ENCODE measurements around the gene PTPRS.
"Not testable (repeated sequence)": the region's sequence is repeated elsewhere in the genome, so short reads cannot be mapped to it uniquely, and the experiment has no call there.

Gene PTPRS

DNA sequence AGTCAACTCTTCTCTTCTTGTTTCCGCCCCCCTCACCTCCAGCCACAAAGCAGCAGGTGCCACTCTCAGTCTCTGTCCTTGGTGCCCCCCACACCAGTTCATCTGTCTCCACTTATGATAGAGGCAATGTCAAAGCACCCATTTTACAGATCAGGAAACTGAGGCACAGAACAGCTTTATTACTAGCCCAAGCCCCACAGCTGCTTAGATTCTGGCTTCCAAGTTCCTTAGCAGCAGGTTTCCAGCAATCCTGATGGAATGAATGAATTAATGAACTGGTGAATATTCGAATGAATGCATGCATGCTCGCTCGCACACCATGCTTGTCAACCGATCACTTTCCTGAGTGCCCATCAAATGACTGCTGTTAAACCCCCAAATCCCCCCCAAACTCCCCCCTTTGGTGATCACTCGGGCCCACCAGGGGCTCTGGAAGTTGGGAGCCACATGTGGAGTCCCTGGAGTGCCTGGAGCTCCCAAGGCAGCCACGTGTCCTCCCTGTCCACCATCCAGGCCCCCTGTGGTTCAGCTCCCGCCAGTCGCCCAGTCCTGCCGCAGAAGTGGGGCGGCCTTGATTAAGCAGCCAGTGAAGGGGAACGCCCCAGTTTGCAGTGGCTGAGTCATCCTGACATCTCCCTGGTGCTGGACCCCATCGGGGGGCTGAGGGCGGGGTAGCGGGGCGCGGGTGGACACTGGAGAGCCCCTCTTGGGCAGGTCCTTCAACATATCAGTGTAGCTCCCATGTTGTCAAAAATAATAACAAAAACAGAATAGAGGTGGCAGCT is 6.8 kb downstream of the PTPRS start:
- no peak for DNase-seq (ENCODE audit: low read depth in 2 of 2)

DNA sequence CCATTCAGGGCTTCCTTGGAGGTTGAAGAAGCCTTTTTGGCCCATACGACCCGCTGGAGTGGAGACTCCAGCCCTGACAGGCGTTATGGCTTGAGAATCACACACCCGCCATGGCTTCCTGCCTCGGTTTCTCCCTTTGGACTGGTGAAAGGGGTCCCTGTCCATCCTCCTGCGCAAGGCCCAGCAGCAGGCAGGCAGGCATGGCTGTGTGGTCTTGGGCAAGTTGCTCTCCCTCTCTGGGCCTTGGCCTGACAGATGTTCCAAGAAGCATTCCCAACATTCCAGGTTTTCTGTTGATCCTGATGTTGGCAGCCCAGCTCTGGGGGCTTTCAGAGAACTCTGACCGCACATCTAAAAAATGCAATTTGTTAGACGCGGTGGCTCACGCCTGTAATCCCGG is 8.1 kb downstream of the PTPRS start:
- DNase-seq (ENCODE audit: low read depth in 2 of 2), result no peak

DNA sequence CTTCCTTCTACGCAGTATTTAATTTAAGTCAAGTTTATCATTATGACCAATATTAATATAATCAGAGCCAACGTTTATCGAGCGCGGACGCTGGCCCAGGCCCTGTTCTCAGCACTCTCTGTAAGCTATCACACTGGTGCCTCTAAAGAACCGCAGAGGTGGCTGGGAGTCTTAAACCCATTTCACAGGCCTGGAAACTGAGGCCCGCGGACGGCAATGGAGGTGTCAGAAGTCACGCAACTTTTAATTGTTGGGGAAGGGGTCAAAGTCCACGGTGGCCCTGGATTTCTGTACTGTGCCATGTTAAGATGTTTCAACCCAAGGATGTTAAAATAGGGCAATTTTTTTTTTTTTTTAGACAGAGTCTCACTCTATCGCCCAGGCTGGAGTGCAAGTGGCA is 8.8 kb downstream of the PTPRS start:
- no peak for DNase-seq (ENCODE audit: low read depth in 2 of 2)

DNA sequence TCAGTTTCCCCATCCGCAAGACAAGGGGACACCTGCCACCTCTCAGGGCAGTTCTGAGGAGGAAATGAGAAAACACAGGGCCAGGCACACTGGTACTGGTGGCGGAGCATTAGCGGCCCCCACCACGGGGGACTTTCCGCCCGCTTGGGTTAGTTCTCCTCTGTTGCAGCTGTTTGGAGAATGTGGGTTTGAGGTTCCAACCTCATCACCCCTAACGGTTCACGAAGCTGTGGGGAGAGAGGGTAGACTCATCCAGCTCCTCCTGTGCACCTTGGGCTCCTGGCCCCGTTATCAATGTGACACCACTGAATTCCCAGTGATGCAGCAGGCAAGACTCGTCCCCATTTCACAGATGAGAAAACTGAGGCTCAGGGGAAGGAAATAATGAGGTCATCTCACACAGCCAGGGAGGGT is 10.3 kb downstream of the PTPRS start:
- DNase-seq (ENCODE audit: low read depth in 2 of 2), result no peak

DNA sequence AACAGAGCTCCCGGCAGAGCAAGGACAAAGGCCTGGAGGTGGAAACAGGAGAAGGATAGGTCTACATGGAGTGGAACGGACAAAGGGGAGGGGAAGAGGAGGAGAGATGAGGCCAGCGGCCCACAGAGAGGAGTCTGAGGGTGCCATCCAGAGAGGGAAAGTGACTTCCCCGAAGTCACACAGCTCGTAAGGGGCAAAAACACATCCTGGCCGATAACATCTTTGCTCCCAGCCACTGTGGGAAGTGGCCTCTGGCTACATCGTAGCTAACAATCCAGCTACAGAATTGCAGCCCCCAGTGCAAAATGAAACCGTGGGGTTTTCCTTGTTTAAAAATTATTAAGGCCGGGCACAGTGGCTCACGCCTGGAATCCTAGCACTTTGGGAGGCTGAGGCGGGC is 11.5 kb downstream of the PTPRS start:
- DNase-seq (ENCODE audit: low read depth in 2 of 2), result no peak

DNA sequence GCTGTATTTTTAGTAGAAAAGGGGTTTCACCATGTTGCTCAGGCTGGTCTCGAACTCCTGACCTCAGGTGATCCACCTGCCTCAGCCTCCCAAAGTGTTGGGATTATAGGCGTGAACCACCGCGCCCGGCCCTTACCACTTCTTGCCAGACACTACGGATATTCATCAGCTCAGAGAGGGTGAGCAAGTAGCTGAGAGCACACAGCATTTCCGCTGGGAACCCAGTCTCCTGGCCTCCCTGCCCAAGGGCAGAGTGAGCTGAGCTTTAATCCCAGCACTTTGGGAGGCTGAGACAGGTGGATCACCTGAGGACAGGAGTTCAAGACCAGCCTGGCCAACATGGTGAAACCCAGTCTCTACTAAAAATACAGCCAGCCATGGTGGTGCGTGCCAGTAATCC is 12.2 kb downstream of the PTPRS start:
- DNase-seq (ENCODE audit: low read depth in 2 of 2), result not testable (repeated sequence)

DNA sequence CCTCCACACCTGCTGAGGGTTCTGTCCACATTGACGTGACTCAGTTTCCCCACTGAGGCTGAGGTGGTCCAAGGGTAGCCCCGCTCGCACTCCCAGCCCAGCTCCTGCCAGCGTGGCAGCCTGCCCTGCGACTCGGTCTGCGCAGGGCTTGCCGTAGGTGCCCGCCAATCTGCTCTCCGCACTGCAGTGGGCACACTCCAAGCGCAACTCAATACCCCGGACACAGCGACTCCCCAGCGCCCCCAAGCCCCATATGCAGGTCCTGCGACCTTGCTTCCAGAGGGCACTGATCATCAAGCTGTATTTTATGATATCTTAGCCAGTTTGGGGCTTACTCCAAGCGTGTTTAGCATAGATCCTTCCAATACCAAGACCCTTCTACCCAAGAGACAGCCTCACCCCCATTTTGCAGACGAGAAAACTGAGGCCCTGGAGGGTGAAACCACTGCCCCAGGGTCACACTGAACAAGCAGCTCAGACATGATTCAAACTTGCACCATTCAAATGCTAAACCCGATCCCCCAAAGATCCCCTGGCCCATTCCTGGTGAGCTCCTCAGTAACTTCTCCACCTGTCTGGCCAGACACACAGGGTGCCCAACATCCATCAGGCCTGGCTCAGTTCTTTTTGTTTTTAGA is 13.5 kb downstream of the PTPRS start:
- no peak for DNase-seq (ENCODE audit: low read depth in 2 of 2)

DNA sequence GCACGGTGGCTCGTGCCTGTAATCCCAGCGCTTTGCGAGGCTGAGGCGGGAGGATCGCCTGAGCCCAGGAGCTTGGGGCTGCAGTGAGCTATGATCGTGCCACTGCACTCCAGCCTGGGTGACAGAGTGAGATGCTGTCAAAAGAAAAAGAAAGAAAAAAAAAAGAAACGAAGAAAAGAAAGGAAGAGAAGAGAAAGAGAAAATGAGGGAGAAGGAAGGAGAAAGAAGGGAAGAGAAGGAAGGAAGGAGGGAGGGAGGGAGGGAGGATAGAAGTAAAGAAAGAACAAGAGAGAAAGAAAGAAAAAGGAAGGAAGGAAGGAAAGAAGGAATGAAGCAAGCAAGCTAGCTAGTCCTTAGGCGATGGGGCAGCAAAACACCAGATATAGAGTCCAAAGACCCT is 14.1 kb downstream of the PTPRS start:
- DNase-seq (ENCODE audit: low read depth in 2 of 2), result no peak

DNA sequence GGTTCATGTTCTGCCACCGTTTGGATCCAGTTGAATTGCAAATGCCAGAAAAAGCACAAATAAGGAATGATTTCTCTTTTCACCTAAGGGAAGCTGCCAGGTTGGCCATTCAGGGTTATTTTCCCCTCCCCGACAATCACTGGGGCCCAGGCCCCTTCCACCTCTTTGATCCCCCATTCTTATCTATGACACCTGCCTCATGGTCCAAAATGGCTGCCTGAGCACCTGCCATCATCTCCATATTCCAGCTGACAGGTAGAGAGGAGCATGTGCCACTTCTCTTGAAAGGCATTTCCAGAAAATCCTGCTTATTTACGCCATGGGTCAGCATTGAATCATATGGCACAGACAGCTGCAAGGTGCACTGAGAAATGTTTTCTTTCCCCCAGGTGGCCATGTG is 15.7 kb downstream of the PTPRS start:
- no peak for DNase-seq (ENCODE audit: low read depth in 2 of 2)

DNA sequence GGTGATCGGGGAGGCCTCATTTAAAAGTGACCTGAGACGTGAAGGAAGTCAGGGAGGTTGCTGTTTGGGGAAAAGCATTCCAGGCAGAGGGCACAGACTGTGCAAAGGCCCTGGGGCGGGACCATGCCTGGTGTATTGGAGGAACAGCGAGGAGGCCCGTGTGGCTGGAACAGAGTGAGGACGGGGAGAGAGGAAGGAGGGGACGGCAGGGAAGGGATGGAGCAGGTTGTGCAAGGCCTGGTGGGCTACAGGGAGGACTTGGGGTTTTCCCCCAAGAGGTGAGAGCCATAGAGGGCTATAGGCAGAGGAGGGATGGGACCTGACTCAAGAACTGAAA is 17.2 kb downstream of the PTPRS start:
- DNase-seq (ENCODE audit: low read depth in 2 of 2), result no peak

DNA sequence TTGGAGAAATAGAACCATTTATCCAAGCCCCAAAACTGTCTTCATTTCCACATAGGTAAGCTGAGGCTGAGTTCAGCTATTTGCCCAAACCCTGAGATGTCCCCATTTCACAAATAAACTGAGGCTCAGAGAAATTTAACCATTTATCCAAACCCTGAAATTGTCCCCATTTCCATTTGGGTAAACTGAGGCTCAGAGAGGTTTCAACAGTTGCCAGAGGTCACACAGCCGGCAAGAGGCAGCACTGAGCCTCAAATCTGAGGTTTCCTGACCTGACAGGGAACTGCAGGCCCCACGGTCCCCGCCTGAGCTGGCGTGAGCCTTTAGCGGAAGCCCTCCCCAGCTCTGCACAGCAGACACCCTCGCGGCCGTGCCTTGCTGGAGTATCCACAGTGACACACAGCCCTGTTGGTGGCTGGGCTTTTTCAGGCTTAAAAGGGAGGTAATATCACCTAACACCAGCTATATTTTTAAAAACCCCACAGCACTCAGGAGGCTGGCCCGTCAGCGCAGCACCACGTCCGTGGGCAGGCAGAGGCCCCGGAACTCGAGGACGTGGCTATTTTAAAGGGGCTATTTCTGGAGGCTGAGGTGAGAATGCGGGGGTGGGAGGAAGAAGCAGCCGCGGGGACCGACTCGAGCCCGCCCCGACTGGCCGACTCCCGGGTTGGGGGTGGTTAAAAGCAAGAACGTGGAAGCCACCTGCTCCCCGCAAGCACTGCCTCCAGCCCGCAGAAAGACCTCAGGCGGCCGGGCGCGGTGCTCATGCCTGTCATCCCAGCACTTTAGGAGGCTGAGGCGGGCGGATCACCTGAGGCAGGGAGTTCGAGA is 18.5 kb downstream of the PTPRS start:
- no peak for DNase-seq (ENCODE audit: low read depth in 2 of 2)

DNA sequence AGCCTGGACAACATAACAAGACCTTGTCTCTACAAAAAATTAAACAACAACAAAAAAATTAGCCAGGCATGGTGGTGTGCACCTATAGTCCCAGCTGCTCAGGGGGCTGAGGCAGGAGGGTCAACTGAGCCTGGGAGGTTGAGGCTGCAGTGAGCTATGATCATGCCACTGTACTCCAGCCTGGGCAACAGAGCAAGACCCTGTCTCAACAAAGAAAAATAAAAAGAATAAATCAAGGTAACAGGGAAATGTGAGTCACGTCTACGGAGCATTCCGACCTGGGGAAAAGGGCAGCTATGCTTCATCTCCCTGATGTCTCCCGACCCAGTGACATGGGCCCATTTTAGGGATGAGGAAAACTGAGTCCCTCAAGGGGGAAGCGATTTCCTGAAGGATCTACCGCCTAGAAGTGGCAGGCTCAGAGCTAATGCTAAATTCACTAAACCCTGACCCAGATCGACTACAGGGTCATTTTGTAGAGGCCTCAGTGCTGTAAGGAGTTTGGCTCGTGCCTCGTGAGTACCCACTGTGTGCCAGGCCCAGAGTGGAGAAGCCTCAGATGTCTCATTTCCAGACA is 19.5 kb downstream of the PTPRS start:
- DNase-seq (ENCODE audit: low read depth in 2 of 2), result no peak

DNA sequence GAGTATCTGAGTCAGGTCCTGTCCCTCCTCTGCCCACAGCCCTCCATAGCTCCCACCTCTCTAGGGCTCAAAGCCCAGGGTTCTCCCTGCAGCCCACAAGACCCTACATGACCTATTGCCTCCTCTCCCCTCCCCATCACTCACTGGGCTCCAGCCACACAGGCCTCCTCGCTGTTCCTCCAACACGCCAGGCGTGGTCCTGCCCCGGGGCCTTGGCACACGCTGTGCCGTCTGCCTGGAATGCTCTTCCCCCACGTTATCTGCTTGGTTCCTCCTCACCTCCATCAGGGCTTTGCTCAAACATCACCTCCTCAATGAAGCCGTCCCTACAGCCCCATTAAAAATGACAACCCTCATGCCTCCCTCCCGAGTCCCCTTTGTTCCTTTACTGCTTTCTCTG is 21.1 kb downstream of the PTPRS start:
- no peak for DNase-seq (ENCODE audit: low read depth in 2 of 2)

DNA sequence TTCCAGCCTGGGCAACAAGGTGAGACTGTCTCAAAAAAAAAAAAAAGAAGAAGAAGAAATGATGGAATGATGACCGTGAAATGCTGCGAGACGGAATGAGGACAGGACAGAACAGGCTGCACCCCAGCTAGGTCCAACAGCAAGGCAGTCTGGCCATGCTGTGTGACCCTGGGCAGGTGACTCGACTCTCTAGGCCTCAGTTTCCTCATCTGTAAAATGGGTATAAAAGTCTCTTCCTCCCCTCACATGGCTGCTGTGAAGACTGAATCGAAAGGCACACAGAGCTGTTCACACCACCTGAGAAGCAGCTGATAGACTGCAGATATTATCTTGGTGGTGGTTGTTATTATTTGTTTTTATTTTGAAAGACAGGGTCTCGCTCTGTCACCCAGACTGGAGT is 22.3 kb downstream of the PTPRS start:
- no peak for DNase-seq (ENCODE audit: low read depth in 2 of 2)

DNA sequence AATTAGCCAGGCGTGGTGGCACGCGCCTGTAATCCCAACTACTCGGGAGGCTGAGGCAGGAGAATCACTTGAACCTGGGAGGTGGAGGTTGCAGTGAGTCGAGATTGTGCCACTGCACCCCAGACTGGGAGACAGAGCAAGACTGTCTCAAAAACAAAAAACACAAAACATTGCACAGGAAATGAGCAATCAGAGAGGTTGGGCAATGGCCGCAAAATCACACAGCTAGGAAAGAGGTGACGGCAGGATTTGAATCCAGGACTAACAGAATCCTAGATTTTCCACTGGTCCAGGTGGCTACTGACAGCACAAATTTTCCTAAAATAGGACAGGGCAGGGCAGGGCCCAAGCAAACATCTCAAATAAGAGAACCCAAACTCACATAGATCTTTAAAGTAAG is 23.3 kb downstream of the PTPRS start:
- no peak for DNase-seq (ENCODE audit: low read depth in 2 of 2)

DNA sequence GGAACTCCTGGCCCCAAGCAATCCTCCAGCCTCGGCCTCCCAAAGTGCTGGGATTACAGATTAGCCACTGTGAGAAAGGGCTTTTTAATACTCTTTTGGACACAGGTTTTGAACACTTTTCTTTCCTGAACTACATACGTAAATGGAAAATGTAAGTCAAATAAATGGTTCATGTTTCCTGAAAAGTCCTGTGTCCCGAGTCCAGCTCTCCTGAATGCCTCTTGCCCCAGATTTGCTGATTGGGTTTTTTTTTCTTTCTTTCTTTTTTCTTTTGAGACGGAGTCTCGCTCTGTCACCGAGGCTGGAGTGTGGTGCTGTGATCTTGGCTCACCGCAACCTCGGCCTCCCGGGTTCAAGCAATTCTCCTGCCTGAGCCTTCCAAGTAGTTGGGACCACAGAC is 24.5 kb downstream of the PTPRS start:
- no peak for DNase-seq (ENCODE audit: low read depth in 2 of 2)

DNA sequence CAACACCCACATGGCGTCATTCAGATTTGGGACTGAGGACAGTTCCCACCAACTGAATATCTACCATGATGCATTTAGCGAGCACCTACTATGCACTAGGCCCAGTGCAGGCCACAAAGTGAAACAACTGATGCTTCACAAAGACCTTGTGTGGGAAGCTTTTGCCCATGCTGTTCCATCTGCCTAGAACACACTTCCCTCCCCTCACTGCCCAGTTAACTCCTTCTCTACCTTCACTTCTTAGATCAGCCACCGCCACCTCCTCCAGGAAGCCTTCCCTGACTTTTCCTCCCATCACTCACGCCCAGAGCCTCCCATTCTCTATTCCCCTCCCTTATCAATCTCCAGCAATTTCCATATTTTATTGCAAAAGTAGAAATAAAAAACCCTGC is 25.7 kb downstream of the PTPRS start:
- DNase-seq (ENCODE audit: low read depth in 2 of 2), result no peak

DNA sequence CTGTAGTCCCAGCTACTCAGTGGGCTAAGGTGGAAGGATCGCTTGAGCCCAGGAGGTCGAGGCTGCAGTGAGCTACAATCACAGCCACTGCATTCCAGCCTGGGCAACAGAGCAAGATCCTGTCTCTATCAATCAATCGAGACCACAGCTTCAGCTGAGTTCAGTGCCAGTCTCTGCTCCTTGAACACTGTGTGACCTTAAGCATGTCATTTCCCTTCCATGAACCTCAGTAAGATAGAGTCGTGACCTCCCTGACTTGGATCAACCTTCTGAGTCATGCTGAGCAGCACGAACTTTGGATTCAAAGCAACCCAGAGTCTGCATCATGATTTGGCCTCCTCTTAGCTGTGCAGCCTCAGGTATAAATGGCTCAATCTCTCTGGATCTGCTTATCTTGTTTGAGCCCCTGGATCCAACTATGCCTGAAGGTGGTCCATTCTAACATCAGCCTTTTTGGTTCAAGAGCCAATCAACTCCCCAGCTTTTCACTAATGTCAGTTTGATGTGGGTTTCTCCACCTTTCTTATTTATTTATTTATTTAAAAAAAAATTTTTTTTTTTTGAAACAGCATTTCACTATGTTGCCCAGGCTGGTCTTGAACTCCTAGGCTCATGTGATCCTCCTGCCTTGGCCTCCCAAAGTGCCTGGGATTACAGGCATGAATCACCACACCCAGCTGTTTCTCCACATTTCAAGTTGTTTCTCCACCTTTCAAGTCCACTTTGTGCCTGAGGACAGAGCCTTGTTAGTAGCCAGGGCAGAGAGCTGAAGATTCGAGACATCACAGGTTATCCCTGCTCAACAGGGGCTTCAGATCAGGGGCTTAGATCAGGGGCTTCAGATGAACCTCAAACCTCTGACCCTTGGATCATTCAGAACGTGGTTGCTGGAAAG is 26.4 kb downstream of the PTPRS start:
- DNase-seq (ENCODE audit: low read depth in 2 of 2), result no peak

DNA sequence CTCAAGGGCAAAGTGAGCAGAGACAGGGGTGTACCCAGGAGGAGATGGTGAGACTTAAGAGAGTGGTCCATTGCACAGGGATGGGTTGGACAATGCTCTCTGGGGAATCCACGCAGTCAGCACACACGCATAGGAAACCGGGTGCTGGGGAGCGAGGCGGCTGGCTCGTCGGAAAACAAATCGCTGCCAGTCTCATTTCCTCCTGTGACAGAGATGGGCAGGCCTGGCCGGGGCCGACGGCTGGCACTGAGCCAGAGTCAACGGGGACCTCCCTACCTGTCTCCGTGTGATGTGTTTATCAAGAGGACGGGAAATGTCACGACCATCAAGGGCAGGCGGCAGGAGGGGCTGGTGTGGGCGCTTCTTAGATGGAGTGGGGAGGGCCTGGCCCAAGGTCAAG is 27.3 kb downstream of the PTPRS start:
- no peak for DNase-seq (ENCODE audit: low read depth in 2 of 2)

DNA sequence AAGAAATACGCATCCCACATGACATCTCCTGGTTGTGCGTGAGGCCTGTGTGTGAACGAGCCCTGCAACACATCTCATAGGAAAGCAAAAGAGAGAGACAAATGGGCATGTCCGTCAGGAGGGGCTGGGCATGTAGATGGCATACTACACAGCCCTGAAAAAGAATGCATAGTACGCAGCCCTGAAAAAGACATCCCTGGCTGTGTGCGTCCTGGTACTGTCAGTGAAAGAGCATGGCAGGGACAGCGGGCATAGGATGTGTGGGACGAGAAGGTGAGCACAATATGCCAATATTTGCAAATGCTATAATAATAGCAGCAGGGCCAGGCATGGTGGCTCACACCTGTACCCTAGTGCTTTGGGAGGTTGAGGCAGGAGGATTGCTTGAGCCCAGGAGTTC is 28.6 kb downstream of the PTPRS start:
- DNase-seq (ENCODE audit: low read depth in 2 of 2), result no peak

DNA sequence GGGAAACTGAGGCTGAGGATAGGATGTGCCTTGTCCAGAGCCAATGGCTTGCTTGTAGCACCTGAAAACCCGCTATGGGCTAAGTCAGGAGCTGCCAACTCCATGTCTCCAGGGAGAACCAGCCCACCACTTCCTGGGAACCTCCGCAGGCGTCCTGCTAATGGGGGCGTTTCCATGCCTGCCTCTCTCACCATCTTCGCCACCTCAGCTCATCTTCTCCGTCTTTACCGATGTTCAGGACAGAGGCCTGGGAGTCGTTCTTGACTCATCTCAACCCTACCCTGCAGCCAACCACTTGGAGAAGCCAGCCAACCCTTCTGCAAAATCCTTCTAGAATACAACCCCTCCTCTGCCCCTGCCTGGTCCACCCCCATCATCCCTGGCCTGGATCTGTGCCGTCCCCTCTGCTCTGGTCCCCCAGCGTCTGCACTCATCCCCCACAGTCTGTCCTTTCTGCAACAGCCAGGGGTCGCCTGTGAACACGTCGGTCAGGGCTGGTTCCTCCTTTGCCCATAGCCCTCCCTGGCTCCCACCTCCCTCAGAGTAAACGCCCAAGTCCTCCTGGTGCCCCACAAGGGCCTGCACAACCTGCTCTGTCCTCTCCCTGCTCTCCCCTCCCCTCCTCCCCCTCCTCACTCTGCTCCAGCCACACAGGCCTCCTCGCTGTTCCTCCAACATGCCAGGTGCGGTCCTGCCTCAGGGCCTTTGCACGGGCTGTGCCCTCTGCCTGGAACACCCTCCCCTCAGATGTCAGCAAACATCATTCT is 31.0 kb downstream of the PTPRS start:
- DNase-seq (ENCODE audit: low read depth in 2 of 2), result no peak

Measured in activated CD4-positive, alpha-beta T cell treated with anti-CD3 and anti-CD28 coated beads for 24 hours (primary cell).